GM21367 (cell line): ENCODE measurements around the gene CACNA2D3.

ENCODE experiments used
- ATAC-seq: cut with Tn5 transposase; IDR thresholded peaks from one replicate; pipeline ENCODE4 v1.9.1; 2021; ENCODE audit not compliant: unreplicated experiment

The CACNA2D3 gene

DNA sequence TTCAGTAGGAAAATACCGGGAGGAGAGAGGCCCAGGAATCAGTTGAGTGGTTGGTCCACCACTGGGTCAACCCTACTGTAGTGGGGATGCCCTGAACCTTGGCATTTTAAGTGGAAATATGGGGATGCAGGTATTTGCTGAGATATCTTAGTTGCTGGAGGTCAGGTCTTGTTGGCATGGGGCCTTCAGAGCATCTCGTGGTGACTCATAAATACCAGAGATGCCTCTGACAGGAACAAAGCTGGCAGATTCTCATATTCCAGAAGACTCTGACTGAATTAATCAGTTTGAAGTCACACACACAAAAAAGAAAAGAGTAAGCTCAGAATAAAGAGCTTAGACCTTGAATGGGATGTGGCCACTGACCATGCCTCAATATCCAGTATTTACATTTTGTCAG, 91.6 kb downstream of the CACNA2D3 start:
- ATAC-seq = no peak

- ATAC-seq = no peak
These were observed 92.5 kb downstream of the CACNA2D3 start for GRCh38 chr3:54214845-54215244.

GRCh38 chr3:54215521-54215920, 93.2 kb downstream of the CACNA2D3 start:
- no peak for ATAC-seq

DNA sequence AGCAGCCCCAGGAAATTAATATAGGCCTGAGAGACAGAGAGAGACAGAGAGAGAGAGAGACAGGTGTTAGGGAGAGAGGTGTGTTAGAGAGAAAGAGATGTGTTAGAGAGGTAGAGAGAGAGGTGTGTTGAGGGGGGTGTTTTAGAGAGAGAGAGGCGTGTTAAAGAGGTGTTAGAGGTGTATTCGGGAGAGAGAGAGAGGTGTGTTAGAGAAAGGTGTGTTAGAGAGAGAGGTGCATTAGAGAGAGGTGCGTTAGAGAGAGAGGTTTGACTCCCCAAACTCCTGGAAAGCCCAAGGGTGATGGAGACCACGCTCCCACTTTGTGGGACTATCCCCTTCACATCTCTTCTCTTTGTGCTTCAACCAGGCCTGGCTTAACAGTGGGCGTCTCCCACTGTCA, 95.5 kb downstream of the CACNA2D3 start:
- no peak for ATAC-seq

GRCh38 chr3:54222316-54222715, 100.0 kb downstream of the CACNA2D3 start:
- no peak for ATAC-seq

DNA sequence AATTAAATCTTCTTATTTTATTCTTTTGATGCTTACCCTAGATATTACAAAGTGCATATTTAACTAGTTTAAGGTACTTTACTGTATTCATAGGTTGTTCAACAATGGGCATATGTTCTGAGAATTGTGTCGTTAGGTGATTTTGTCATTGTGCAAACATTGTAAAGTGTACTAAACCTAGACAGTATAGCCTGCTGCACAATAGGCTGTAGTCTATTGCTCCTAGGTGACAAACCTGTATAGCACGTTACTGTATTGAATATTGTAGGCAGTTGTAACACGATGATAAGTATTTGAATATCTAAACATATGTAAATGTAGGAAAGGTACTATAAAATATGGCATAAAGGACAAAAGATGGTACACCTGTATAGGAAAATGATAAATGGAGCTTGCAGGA, 100.7 kb downstream of the CACNA2D3 start:
- ATAC-seq = no peak

- ATAC-seq = no peak
These were observed 103.6 kb downstream of the CACNA2D3 start for GRCh38 chr3:54225841-54226528.

GRCh38 chr3:54228806-54229205, 106.5 kb downstream of the CACNA2D3 start:
- ATAC-seq = no peak

- ATAC-seq = no peak
These were observed 110.3 kb downstream of the CACNA2D3 start for GRCh38 chr3:54232618-54233017.

DNA sequence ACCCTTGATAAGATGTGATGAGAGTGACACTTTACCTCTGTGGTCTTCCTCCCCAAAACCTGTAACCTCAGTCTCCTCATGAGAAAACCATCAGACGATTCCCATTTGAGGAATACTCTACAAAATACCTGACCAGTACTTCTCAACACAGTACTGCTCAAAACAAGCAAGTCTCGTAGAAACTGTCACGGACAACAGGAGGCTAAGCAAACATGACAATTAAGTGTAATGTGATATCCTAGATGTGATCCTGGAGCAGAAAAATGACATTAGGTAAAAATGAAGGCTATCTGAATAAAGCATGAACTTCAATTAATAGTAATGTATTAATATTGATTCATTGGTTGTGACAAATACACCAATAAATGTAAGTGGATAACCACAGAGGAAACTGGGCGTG, 113.6 kb downstream of the CACNA2D3 start:
- no peak for ATAC-seq

DNA sequence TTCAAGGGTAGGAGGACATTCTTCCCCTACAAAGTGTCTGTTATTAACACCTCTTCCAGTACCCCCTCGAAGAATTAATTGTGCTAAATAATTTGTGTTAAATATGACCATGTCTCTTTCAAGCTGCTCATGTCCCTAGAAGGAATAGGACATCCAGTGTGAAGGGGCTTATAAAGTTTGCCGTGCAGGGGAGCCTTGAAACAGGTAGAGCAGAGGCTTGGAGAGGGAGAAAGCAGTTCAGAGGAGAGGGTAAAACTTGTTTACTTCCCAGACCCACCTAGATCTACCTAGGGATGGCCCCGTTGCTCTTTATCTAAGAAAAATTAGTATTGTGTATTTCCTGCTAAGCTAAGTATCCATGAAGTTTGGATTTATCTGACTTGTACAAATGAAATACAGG, 114.8 kb downstream of the CACNA2D3 start:
- no peak for ATAC-seq

GRCh38 chr3:54237788-54238502, 115.6 kb downstream of the CACNA2D3 start:
- ATAC-seq = no peak

DNA sequence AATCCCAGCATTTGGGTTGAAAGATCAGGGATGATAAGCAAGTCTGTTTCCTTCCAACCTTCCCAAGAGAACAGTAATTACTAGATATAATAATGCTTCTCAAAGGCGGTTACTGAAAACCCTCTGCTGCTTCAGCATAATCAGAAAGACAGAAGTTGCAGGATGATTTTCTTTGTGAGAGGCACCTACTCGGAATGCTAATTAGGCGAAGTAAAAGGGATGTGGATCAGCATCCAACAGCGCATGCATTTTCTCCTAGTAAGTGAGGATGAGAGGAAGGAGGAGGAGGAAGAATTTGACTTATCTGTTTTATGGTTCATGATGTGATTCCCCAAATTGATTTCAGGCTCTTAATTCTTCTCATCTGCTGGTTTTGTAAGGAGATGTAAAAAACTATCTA, 118.0 kb downstream of the CACNA2D3 start:
- no peak for ATAC-seq

- no peak for ATAC-seq
These were observed 120.9 kb downstream of the CACNA2D3 start for GRCh38 chr3:54243056-54243931.

GRCh38 chr3:54243960-54244682, 121.8 kb downstream of the CACNA2D3 start:
- ATAC-seq = no peak

DNA sequence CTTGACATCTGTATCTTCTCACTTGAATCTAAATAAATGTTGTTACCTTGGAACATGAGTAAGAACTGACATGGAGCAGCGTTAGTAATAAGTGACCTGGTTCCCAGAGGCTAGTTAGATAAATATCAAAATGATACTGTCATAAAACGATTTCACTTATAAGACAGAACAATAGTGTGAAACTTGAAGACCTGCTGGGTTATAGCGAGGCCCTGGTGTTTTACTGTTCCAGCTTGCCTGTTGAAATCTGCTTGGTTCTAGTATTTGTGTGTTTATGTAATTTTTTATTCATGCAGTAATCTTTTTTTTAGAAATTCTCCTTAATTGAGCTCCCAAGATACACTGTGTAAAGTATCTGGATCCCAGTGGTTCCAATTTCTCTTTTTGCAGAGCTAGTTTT, 129.4 kb downstream of the CACNA2D3 start:
- no peak for ATAC-seq

- no peak for ATAC-seq
These were observed 134.9 kb downstream of the CACNA2D3 start for GRCh38 chr3:54257125-54257720.

DNA sequence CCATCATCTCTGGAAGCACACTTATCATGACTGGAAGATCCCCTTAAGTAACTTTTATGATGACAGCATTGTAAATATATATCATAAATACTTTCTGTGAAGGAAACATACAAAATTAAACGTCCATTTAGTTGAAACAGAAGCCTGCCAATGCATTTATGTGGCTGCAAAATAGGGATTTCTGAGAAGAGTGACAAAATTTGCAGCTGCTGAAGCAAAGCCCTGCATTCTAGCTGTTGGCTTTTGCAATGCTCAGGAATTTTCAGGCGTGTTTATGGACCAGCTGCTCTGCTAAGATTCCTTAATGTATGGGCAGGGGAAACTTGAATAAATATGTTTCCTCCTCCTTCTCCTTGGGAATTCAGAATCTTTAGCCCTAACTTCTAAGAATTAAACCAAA, 137.3 kb downstream of the CACNA2D3 start:
- no peak for ATAC-seq

DNA sequence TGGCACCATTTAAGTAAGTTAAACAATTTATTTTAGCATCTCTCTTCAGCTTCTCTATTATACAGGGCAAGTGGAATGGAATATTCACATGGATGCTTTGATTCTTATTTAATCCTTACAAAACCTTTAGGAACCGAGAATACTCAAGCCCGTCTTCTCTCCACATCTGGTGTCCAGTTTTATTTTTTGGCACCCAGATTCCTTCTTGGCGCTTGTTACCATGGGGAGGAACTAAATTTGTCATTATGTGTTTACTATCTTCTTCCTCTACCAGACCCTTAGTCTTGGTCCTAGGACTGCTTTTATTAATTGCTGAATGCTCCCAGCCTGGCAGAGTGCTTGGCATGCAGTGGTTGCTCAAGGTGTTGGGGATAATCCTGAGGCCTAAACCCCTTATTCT, 138.8 kb downstream of the CACNA2D3 start:
- ATAC-seq = no peak

GRCh38 chr3:54262541-54262940, 140.2 kb downstream of the CACNA2D3 start:
- no peak for ATAC-seq

DNA sequence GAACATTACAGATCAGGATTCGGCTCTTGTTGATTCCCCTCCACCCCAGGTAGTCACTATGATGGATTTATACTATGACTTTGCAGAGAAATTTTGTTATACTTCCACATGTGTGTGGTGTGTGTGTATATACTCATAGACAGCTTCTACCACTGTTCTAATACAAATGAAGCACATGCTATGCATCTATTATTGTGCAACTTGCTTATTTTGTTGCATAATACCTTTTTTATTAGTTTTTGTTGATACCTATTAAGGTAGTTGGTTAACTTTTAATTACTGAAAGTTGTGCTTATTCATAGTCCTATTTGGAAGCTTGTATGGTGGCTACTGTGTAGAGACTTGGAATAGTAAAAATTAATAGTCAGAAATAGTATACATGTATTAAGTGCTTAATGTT, 140.6 kb downstream of the CACNA2D3 start:
- no peak for ATAC-seq
